ENCODE data around the gene DNAJC12.

DNAJC12 gene

GRCh38 chr10:67851186-67851585 is 13.2 kb upstream of the DNAJC12 start:
- Histone ChIP-seq H3K23ac (ENCODE audit: low read depth, low read length, poor library complexity) (no peak overlapping the region), H2BK12ac (ENCODE audit: low read length) (no peak overlapping the region), H4K91ac (ENCODE audit: low read depth, low read length, poor library complexity) (no peak overlapping the region), H3K27me3 (ENCODE audit: control insufficient read depth in 3 of 3, insufficient read depth in 3 of 3, low read depth in 1 of 3, low read length in 3 of 3) (no peaks in the 10 kb centered on the region), H3K9ac (ENCODE audit: low read depth, low read length, poor library complexity) (no peak overlapping the region), H3K18ac (ENCODE audit: low read length) (no peak overlapping the region), H3K4ac (ENCODE audit: low read length) (no peak overlapping the region), H3K79me1 (ENCODE audit: low read depth, low read length) (peaks cover 3% of the 10 kb centered on the region), H3K36me3 (replicated peaks in 1 of 2; ENCODE audit: control insufficient read depth in 2 of 2, insufficient read depth in 2 of 2, low read length in 2 of 2) (no peaks in the 10 kb centered on the region), H3K4me2 (ENCODE audit: insufficient read depth, low read length, poor library complexity, severe bottlenecking) (no peak overlapping the region), H3K4me1 (ENCODE audit: control insufficient read depth in 2 of 2, insufficient read depth in 1 of 2, low read depth in 1 of 2, low read length in 2 of 2) (no peaks in the 10 kb centered on the region), H3K14ac (ENCODE audit: low read length) (no peak overlapping the region), H3K4me3 (ENCODE audit: low read length in 2 of 2) (no peak overlapping the region), H3K27ac (replicated peaks; ENCODE audit: low read length) (no peak overlapping the region), H4K8ac (ENCODE audit: low read depth, low read length) (no peak overlapping the region), H3K9me3 (replicated peaks in 1 of 2; ENCODE audit: control insufficient read depth in 2 of 2, insufficient read depth in 1 of 2, low read depth in 1 of 2, low read length in 2 of 2) (no peaks in the 10 kb centered on the region), H2AFZ (ENCODE audit: low read length) (no peak overlapping the region), H2BK120ac (ENCODE audit: low read depth, low read length) (no peak overlapping the region), H2BK5ac (ENCODE audit: low read length) (no peak overlapping the region), H2BK15ac (ENCODE audit: low read length) (no peak overlapping the region), H2AK5ac (ENCODE audit: low read depth, low read length) (no peak overlapping the region)
- no CpG with 5 or more reads among the region's 2 CpGs for WGBS, 2 donors (ENCODE audit: extremely low coverage in 2 of 2, insufficient read length in 2 of 2, insufficient replicate concordance in 1 of 2)
- DNase-seq (ENCODE audit: low spot score) = no peak

DNA sequence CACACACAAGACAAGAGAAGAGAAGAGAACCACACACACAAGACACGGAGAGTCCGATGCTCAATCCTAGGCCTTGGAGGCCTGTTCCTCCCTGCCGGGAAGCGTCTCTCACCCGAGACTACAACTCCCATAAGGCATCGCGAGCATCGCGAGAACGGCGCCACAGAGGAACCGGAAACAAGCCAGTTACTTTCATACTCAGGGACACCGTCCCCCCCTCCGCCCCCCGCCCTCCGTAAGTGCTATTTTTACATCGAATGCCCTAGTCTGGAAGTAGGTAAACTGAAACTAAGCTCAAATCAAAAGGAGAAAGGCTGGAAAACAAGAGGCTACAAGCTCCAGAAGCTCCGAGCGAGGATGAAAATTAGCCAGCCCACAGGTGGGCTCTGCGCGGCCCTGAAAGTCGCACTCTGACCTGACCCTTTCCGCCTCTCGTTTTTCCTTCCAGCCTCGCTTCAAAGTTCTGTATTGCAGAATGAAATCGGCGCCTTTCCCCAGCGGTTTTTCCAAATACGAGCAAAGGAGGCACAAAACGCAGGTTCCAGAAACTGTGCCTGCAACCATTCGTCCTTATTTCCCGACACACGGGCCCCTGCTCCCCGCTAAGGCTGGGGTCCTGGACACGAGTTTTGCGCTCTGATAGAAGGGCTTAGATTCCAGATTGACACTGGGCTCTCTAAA is 11.5 kb upstream of the DNAJC12 start:
- Histone ChIP-seq H2AK5ac (ENCODE audit: low read depth, low read length) (peak overlapping the region; percentile 79), H3K4ac (ENCODE audit: low read length) (no peak overlapping the region), H3K79me1 (ENCODE audit: low read depth, low read length) (peaks cover 3% of the 10 kb centered on the region)

GRCh38 chr10:67843284-67843683 is 5.3 kb upstream of the DNAJC12 start:
- Histone ChIP-seq H3K36me3 (replicated peaks in 1 of 2; ENCODE audit: control insufficient read depth in 2 of 2, insufficient read depth in 2 of 2, low read length in 2 of 2) (no peaks in the 10 kb centered on the region), H2BK15ac (ENCODE audit: low read length) (no peak overlapping the region), H3K9me3 (replicated peaks in 1 of 2; ENCODE audit: control insufficient read depth in 2 of 2, insufficient read depth in 1 of 2, low read depth in 1 of 2, low read length in 2 of 2) (peaks cover 0 to 3% of the 10 kb centered on the region in 2 donors), H2BK12ac (ENCODE audit: low read length) (no peak overlapping the region), H3K4me3 (ENCODE audit: low read length in 2 of 2) (no peak overlapping the region), H3K23ac (ENCODE audit: low read depth, low read length, poor library complexity) (no peak overlapping the region), H2BK5ac (ENCODE audit: low read length) (no peak overlapping the region), H3K4me1 (ENCODE audit: control insufficient read depth in 2 of 2, insufficient read depth in 1 of 2, low read depth in 1 of 2, low read length in 2 of 2) (no peaks in the 10 kb centered on the region), H3K79me1 (ENCODE audit: low read depth, low read length) (no peaks in the 10 kb centered on the region), H2AFZ (ENCODE audit: low read length) (no peak overlapping the region), H3K27me3 (ENCODE audit: control insufficient read depth in 3 of 3, insufficient read depth in 3 of 3, low read depth in 1 of 3, low read length in 3 of 3) (no peaks in the 10 kb centered on the region), H3K4me2 (ENCODE audit: insufficient read depth, low read length, poor library complexity, severe bottlenecking) (no peak overlapping the region), H3K14ac (ENCODE audit: low read length) (no peak overlapping the region), H3K18ac (ENCODE audit: low read length) (no peak overlapping the region), H4K91ac (ENCODE audit: low read depth, low read length, poor library complexity) (no peak overlapping the region), H2BK120ac (ENCODE audit: low read depth, low read length) (no peak overlapping the region), H2AK5ac (ENCODE audit: low read depth, low read length) (no peak overlapping the region), H4K8ac (ENCODE audit: low read depth, low read length) (no peak overlapping the region), H3K27ac (replicated peaks; ENCODE audit: low read length) (no peak overlapping the region), H3K9ac (ENCODE audit: low read depth, low read length, poor library complexity) (no peak overlapping the region), H3K4ac (ENCODE audit: low read length) (no peak overlapping the region)
- WGBS, 2 donors (ENCODE audit: extremely low coverage in 2 of 2, insufficient read length in 2 of 2, insufficient replicate concordance in 1 of 2) = no CpG with 5 or more reads among the region's 2 CpGs
- DNase-seq (ENCODE audit: low spot score) = no peak

More for the DNA sequence above, 11.5 kb upstream of the DNAJC12 start:
- Histone ChIP-seq H3K4me1 (ENCODE audit: control insufficient read depth in 2 of 2, insufficient read depth in 1 of 2, low read depth in 1 of 2, low read length in 2 of 2) (no peaks in the 10 kb centered on the region), H3K4me2 (ENCODE audit: insufficient read depth, low read length, poor library complexity, severe bottlenecking) (peak overlapping the region; percentile 81), H3K18ac (ENCODE audit: low read length) (peak overlapping the region; percentile 90), H3K27me3 (ENCODE audit: control insufficient read depth in 3 of 3, insufficient read depth in 3 of 3, low read depth in 1 of 3, low read length in 3 of 3) (no peaks in the 10 kb centered on the region), H3K23ac (ENCODE audit: low read depth, low read length, poor library complexity) (peak overlapping the region; percentile 55), H4K91ac (ENCODE audit: low read depth, low read length, poor library complexity) (no peak overlapping the region), H3K27ac (replicated peaks; ENCODE audit: low read length) (peak overlapping the region; percentile 52), H2BK15ac (ENCODE audit: low read length) (no peak overlapping the region), H3K14ac (ENCODE audit: low read length) (no peak overlapping the region), H3K9ac (ENCODE audit: low read depth, low read length, poor library complexity) (no peak overlapping the region), H4K8ac (ENCODE audit: low read depth, low read length) (no peak overlapping the region), H2AFZ (ENCODE audit: low read length) (peak overlapping the region; percentile 84), H3K9me3 (replicated peaks in 1 of 2; ENCODE audit: control insufficient read depth in 2 of 2, insufficient read depth in 1 of 2, low read depth in 1 of 2, low read length in 2 of 2) (no peaks in the 10 kb centered on the region), H2BK120ac (ENCODE audit: low read depth, low read length) (no peak overlapping the region), H2BK5ac (ENCODE audit: low read length) (no peak overlapping the region), H3K36me3 (replicated peaks in 1 of 2; ENCODE audit: control insufficient read depth in 2 of 2, insufficient read depth in 2 of 2, low read length in 2 of 2) (no peaks in the 10 kb centered on the region), H3K4me3 (ENCODE audit: low read length in 2 of 2) (peak overlapping the region; percentile 73 to 90), H2BK12ac (ENCODE audit: low read length) (no peak overlapping the region)
- DNase-seq (ENCODE audit: low spot score) = peak; percentile 80
- WGBS, 2 donors (ENCODE audit: extremely low coverage in 2 of 2, insufficient read length in 2 of 2, insufficient replicate concordance in 1 of 2) = no CpG with 5 or more reads among the region's 36 CpGs

DNA sequence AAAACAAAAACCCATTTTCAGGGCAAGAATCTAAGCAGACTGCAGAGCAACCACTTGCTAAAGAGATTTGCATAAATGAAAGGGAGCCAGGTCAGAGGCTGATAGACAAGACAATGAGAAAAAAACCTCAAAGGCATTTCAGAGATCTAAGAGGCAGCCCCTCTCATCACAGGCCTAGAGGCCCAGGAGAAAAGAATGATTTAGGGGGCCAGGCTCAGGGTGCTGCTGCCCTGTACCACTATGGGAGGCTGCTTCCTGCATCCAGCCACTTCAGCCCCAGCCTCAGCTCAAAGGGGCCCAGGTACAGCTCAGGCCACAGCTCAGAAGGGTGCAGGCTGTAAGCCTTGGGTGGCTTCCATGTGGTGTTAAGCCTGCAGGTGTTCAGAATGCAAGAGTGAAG is 3.7 kb upstream of the DNAJC12 start:
- Histone ChIP-seq H3K27me3 (ENCODE audit: control insufficient read depth in 3 of 3, insufficient read depth in 3 of 3, low read depth in 1 of 3, low read length in 3 of 3) (no peaks in the 10 kb centered on the region), H2BK15ac (ENCODE audit: low read length) (no peak overlapping the region), H3K4me3 (ENCODE audit: low read length in 2 of 2) (no peak overlapping the region), H3K9me3 (replicated peaks in 1 of 2; ENCODE audit: control insufficient read depth in 2 of 2, insufficient read depth in 1 of 2, low read depth in 1 of 2, low read length in 2 of 2) (peaks cover 0 to 3% of the 10 kb centered on the region in 2 donors), H2BK12ac (ENCODE audit: low read length) (no peak overlapping the region), H3K23ac (ENCODE audit: low read depth, low read length, poor library complexity) (no peak overlapping the region), H2BK5ac (ENCODE audit: low read length) (no peak overlapping the region), H3K36me3 (replicated peaks in 1 of 2; ENCODE audit: control insufficient read depth in 2 of 2, insufficient read depth in 2 of 2, low read length in 2 of 2) (no peaks in the 10 kb centered on the region), H3K18ac (ENCODE audit: low read length) (no peak overlapping the region), H4K8ac (ENCODE audit: low read depth, low read length) (no peak overlapping the region), H3K79me1 (ENCODE audit: low read depth, low read length) (no peaks in the 10 kb centered on the region), H3K4ac (ENCODE audit: low read length) (no peak overlapping the region), H2AK5ac (ENCODE audit: low read depth, low read length) (no peak overlapping the region), H3K14ac (ENCODE audit: low read length) (no peak overlapping the region), H2BK120ac (ENCODE audit: low read depth, low read length) (no peak overlapping the region), H3K4me1 (ENCODE audit: control insufficient read depth in 2 of 2, insufficient read depth in 1 of 2, low read depth in 1 of 2, low read length in 2 of 2) (no peaks in the 10 kb centered on the region), H3K4me2 (ENCODE audit: insufficient read depth, low read length, poor library complexity, severe bottlenecking) (no peak overlapping the region), H4K91ac (ENCODE audit: low read depth, low read length, poor library complexity) (no peak overlapping the region), H3K27ac (replicated peaks; ENCODE audit: low read length) (no peak overlapping the region), H3K9ac (ENCODE audit: low read depth, low read length, poor library complexity) (no peak overlapping the region), H2AFZ (ENCODE audit: low read length) (no peak overlapping the region)
- DNase-seq (ENCODE audit: low spot score) = no peak
